GM21529 (cell line): ENCODE results near the gene ASTL.
A peak's percentile ranks its signal among the peaks of the same experiment; 100 is the strongest.
"Not testable (repeated sequence)": the region's sequence is repeated elsewhere in the genome, so short reads cannot be mapped to it uniquely, and the experiment has no call there.

Experiments
- ATAC-seq: cut with Tn5 transposase; IDR thresholded peaks from one replicate; pipeline ENCODE4 v1.9.1; 2021; ENCODE audit not compliant: unreplicated experiment

The ASTL gene

GRCh38 chr2:96146153-96146880 is 8.0 kb upstream of the ASTL start:
- peak; percentile 31 for ATAC-seq

- ATAC-seq = no peak
Measured at GRCh38 chr2:96145848-96146152, 7.5 kb upstream of the ASTL start.

- peak; percentile 47 for ATAC-seq
Measured at GRCh38 chr2:96145036-96145847, 6.9 kb upstream of the ASTL start, which contains the start of gene DUSP2. DUSP2 (minus strand) TSS chr2:96145440; CDS start chr2:96145354, 86 bp downstream.

GRCh38 chr2:96144481-96145035 is 6.3 kb upstream of the ASTL start:
- ATAC-seq = no peak

GRCh38 chr2:96143848-96144480 is 5.7 kb upstream of the ASTL start:
- no peak for ATAC-seq

GRCh38 chr2:96143231-96143847 is 5.0 kb upstream of the ASTL start:
- no peak for ATAC-seq

- ATAC-seq = no peak
Measured at GRCh38 chr2:96142217-96143113, 4.2 kb upstream of the ASTL start.

GRCh38 chr2:96141624-96141967 is 3.3 kb upstream of the ASTL start:
- not testable (repeated sequence) for ATAC-seq

GRCh38 chr2:96140941-96141623 is 2.8 kb upstream of the ASTL start:
- ATAC-seq = no peak

GRCh38 chr2:96139181-96139758 is 968 bp upstream of the ASTL start:
- ATAC-seq = no peak

- ATAC-seq = no peak
Measured at GRCh38 chr2:96137321-96138178, 752 bp downstream of the ASTL start.

- no peak for ATAC-seq
Measured at GRCh38 chr2:96136129-96136720, 2.1 kb downstream of the ASTL start.

GRCh38 chr2:96135621-96136020 is 2.7 kb downstream of the ASTL start:
- ATAC-seq = no peak

- ATAC-seq = no peak
Measured at GRCh38 chr2:96135171-96135570, 3.1 kb downstream of the ASTL start.

GRCh38 chr2:96134421-96134820 is 3.9 kb downstream of the ASTL start:
- no peak for ATAC-seq

- ATAC-seq = no peak
Measured at GRCh38 chr2:96131813-96132745, 6.2 kb downstream of the ASTL start.
